ENCODE results near the gene SLC3A2.
"Not testable (repeated sequence)": the region's sequence is repeated elsewhere in the genome, so short reads cannot be mapped to it uniquely, and the experiment has no call there.

SLC3A2 gene

DNA sequence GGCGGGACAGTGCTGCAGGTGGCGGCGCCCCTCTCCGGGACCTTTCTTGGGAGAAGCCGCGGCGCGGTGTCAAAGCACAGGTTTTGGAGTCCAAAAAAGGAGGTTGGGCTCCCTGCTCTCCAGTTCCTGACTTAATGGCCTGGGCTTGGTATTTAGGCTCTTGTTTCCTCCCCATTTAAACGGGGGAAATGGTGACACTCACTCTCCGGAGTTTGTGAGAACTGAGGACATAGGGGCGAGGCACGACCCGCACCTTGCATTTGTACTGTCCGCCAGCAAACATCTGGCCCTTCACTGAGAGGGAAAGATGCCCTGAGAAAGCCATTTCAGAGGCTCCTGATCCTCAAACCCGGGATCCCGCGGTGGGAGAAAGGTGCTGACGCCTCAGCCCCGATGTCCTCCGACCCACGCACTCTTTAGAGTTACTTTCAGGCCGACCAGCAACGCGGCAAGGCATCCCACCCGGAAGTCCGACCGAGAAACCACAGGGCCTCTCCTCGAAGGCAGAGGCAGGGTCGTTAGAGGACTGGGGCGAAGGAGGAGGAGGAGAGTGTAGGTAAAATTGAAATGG is 38.4 kb upstream of the SLC3A2 start:
- Histone ChIP-seq H3K27me3 (ENCODE audit: control insufficient read depth, insufficient read depth, low read length) (no peaks in the 10 kb centered on the region), H3K9me3 (ENCODE audit: control insufficient read depth, low read length) (no peaks in the 10 kb centered on the region), H2AFZ (peak overlapping the region; percentile 95), H3K36me3 (ENCODE audit: control insufficient read depth, insufficient read depth, low read length) (no peaks in the 10 kb centered on the region), H3K27ac (peak overlapping the region; percentile 100), H3K79me2 (no peaks in the 10 kb centered on the region), H3K9ac (peak overlapping the region; percentile 33), H3K4me2 (ENCODE audit: low read length) (peak overlapping the region; percentile 97), H3K4me3 (ENCODE audit: low read depth, low read length) (peak overlapping the region; percentile 86), H3K4me1 (peaks cover 8% of the 10 kb centered on the region)
- TF ChIP-seq, protein P1, sequence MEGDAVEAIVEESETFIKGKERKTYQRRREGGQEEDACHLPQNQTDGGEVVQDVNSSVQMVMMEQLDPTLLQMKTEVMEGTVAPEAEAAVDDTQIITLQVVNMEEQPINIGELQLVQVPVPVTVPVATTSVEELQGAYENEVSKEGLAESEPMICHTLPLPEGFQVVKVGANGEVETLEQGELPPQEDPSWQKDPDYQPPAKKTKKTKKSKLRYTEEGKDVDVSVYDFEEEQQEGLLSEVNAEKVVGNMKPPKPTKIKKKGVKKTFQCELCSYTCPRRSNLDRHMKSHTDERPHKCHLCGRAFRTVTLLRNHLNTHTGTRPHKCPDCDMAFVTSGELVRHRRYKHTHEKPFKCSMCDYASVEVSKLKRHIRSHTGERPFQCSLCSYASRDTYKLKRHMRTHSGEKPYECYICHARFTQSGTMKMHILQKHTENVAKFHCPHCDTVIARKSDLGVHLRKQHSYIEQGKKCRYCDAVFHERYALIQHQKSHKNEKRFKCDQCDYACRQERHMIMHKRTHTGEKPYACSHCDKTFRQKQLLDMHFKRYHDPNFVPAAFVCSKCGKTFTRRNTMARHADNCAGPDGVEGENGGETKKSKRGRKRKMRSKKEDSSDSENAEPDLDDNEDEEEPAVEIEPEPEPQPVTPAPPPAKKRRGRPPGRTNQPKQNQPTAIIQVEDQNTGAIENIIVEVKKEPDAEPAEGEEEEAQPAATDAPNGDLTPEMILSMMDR (IDR thresholded peaks at IDR 0.05), result no peak

DNA sequence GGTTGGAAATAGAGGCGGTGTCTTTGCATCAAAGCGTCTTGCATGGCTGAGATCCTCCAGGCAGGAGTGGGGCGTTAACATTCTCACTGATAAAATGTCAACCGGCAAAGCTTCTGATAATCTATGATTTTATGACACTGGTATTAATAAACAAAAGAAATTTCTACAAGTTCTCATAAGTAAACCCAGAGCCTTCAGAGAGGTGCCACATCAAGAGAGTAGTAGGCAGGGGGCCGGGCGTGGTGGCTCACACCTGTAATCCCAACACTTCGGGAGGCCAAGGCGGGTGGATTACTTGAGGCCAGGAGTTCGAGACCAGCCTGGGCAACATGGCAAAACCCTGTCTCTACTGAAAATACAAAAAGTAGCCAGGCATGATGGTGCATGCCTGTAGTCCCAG is 37.8 kb upstream of the SLC3A2 start:
- not testable (repeated sequence) for H3K79me2 ChIP-seq; H3K4me2 ChIP-seq (ENCODE audit: low read length); H3K4me1 ChIP-seq; H3K9ac ChIP-seq; H3K9me3 ChIP-seq (ENCODE audit: control insufficient read depth, low read length); H3K36me3 ChIP-seq (ENCODE audit: control insufficient read depth, insufficient read depth, low read length); H3K4me3 ChIP-seq (ENCODE audit: low read depth, low read length); H3K27me3 ChIP-seq (ENCODE audit: control insufficient read depth, insufficient read depth, low read length)
- peak overlapping the region; percentile 95 for H2AFZ ChIP-seq
- peak overlapping the region; percentile 100 for H3K27ac ChIP-seq

DNA sequence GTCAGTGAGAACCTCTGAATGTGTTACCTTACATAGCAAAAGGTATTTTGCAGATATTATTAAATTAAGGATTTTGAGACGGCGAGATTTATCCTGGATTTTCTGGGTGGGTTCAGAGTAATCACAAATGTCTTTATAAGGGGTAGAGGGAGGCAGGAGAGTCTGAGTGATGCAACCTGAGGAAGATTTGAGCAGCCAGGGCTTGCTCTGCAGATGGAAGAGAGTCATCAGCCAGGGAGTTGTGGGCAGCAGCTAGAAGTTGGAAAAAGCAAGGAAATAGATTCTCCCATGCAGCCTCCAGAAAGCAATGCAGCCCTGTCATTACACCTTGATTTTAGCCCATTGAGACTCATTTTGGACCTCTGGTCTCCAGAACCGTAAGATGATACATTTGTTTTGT is 37.2 kb upstream of the SLC3A2 start:
- H3K79me2 ChIP-seq, result no peaks in the 10 kb centered on the region
- H3K27me3 ChIP-seq (ENCODE audit: control insufficient read depth, insufficient read depth, low read length), result no peaks in the 10 kb centered on the region
- H2AFZ ChIP-seq, result no peak overlapping the region
- no peaks in the 10 kb centered on the region for H3K36me3 ChIP-seq (ENCODE audit: control insufficient read depth, insufficient read depth, low read length)
- peaks cover 8% of the 10 kb centered on the region for H3K4me1 ChIP-seq
- H3K27ac ChIP-seq, result no peak overlapping the region
- TF ChIP-seq, protein P1 (IDR thresholded peaks at IDR 0.05), result no peak
- no peak overlapping the region for H3K4me3 ChIP-seq (ENCODE audit: low read depth, low read length)
- no peaks in the 10 kb centered on the region for H3K9me3 ChIP-seq (ENCODE audit: control insufficient read depth, low read length)
- H3K4me2 ChIP-seq (ENCODE audit: low read length), result no peak overlapping the region
- H3K9ac ChIP-seq, result no peak overlapping the region

DNA sequence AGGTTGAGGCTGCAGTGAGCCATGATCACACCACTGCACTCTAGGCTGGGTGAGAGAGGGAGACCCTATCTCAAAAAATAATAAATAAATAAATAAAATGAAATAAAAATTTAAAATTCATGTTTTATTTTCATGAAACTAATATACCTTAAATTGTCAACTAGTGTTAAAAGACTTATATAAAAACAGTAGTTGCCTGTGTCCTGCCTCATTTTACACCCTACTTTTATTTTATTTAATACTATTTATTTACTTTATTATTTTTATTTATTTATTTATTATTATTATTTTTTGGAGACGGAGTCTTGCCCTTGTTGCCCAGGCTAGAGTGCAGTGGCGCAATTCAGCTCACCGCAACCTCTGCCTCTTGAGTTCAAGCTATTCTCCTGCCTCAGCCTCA is 36.5 kb upstream of the SLC3A2 start:
- H3K9ac ChIP-seq, result no peak overlapping the region
- H3K27ac ChIP-seq, result no peak overlapping the region
- H3K79me2 ChIP-seq, result no peaks in the 10 kb centered on the region
- H3K9me3 ChIP-seq (ENCODE audit: control insufficient read depth, low read length), result no peaks in the 10 kb centered on the region
- TF ChIP-seq, protein P1 (IDR thresholded peaks at IDR 0.05), result no peak
- peaks cover 8% of the 10 kb centered on the region for H3K4me1 ChIP-seq
- H3K36me3 ChIP-seq (ENCODE audit: control insufficient read depth, insufficient read depth, low read length), result no peaks in the 10 kb centered on the region
- H2AFZ ChIP-seq, result no peak overlapping the region
- no peaks in the 10 kb centered on the region for H3K27me3 ChIP-seq (ENCODE audit: control insufficient read depth, insufficient read depth, low read length)
- no peak overlapping the region for H3K4me2 ChIP-seq (ENCODE audit: low read length)
- H3K4me3 ChIP-seq (ENCODE audit: low read depth, low read length), result no peak overlapping the region

DNA sequence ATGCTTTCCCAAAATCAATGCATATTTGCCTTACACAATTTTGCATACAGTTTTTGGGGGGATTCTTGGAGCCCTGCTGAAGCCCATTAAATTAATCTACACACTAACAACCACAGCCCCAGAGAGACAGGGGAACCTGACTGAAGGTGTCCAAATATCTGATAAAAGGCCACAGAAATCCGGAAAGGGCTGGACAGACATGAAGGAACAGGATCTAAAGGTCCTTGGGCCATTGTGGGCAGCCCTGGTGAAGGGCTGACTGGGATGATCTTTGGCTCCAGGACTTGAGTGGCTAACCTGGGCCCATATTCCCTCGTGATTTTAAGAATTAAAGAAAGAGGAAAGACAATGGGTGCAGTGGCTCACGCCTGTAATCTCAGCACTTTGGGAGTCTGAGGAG is 34.5 kb upstream of the SLC3A2 start:
- Histone ChIP-seq H2AFZ (no peak overlapping the region), H3K27me3 (ENCODE audit: control insufficient read depth, insufficient read depth, low read length) (no peaks in the 10 kb centered on the region), H3K27ac (no peak overlapping the region), H3K4me3 (ENCODE audit: low read depth, low read length) (no peak overlapping the region), H3K79me2 (no peaks in the 10 kb centered on the region), H3K9ac (no peak overlapping the region), H3K36me3 (ENCODE audit: control insufficient read depth, insufficient read depth, low read length) (no peaks in the 10 kb centered on the region), H3K9me3 (ENCODE audit: control insufficient read depth, low read length) (no peaks in the 10 kb centered on the region), H3K4me2 (ENCODE audit: low read length) (no peak overlapping the region), H3K4me1 (peaks cover 5% of the 10 kb centered on the region)
- TF ChIP-seq, protein P1 (IDR thresholded peaks at IDR 0.05), result no peak

Measured in parathyroid adenoma (tissue), 2 donors.